ENCODE data around the gene CD58.
"Not testable (repeated sequence)": the region's sequence is repeated elsewhere in the genome, so short reads cannot be mapped to it uniquely, and the experiment has no call there.

The CD58 gene

DNA sequence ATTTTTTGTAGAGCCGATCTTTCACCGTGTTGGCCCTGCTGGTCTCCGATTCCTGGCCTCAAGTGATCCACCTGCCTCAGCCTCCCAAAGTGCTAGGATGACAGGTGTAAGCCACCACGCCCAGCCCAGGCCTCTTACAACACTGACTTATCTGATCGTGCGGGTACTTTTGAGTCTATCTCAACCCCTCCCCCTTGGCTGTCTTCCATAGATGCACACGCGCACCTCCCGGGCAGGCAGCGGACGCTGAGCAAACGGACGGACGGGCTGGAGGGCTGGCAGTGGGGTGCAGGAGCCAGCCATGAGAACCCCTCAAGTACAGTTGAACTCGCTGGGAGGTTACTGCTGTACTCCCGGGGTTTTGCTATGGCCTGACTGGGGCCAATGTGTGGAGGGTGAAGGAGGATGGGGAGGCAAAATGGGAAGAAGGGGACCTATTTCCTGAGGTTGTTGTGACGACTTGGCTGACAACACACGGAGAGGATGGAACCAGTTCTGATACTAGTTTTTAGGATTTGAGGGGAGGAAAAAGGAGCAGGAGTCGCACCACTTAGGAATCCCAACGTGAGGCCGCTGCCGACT is 959 bp downstream of the CD58 start:
- DNase-seq, result peak; percentile 71

DNA sequence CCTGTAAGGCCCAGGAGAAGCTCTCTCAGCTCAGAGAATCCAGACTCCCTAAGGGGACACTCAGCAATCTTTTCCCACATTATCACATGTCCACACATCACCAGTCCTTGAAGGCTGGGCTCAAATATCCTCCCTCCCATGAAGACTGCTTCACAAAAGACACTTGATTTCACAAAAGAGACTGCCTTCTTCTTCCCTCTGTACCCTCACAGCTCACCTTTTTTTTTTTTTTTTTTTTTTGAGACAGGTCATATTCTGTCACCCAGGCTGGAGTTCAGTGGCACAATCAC is 1.5 kb downstream of the CD58 start:
- no peak for DNase-seq

DNA sequence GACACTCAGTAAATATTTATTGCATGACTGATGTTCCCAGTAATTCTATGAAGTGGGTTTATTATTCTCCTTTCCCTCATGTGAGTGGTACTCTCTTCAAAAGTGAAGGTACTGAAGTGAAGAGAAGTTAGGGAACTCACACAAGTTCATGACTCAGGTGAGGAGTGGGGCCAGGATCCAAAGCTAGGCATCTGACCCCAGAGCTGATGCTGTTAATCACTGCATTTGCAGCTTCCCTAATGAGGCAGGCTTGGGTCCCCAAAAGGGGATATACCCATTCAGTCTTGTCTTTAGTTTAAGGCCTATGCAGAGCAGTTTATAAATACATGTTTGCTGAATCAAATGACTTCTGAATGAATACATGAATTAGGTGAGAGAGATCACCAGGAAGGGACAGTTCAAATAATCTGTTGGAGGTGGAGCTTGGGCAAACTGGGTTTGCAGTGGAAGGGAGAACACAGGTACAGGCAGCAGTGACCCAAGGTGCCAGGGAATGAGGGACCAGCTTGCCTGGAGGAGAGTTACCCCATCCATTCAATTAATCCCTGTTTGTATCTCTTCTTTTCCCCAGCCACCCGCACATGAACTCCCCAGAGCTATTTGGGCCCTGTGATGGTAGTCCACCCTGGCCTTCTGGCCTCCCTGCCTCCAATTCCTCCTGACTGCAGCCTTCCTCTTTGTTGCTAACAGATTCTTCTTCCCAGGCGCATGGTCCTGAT is 2.0 kb downstream of the CD58 start:
- DNase-seq, result no peak

DNA sequence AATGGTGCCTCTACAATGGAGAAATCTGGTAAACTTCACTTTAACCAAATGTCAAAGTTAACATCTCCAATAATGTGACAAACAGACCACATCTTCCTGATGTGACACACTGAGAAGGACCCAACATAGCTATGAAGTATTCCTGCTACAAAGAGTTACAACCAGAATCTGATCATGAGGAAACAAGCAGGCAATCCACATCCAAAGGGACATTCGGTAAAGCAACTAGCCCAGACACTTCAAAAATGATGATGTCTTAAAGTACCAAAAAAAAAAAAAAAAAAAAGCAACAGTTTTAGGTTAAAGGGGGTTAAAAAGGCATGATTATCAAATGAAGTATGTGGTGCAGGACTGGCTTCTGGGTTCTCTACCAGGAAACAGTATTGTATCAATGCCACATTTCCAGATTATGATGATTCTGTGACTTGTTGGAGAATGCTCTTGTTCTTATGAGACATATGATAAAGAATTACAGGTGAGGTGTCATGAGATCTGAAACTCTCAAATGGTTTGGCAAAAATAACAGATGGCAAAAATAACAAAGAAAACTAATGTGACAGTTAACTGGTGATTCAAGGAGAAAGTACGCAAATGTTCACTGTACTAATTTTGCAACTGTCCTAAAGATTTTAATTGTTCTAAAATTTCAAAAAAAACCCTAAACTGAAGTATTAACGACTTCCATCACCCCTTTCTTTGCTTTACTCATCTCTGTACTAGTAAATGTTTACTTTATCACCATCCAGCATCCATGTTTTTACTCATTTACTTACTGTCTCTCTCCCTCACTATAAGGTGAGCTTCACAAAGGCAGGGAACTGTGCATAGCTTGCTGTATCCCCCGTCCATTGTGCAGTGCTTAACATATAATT is 2.8 kb downstream of the CD58 start:
- no peak for DNase-seq

- DNase-seq, result no peak
These were observed 5.6 kb downstream of the CD58 start for GRCh38 chr1:116565222-116565621.

- no peak for DNase-seq
These were observed 6.4 kb downstream of the CD58 start for GRCh38 chr1:116564426-116564825.

DNA sequence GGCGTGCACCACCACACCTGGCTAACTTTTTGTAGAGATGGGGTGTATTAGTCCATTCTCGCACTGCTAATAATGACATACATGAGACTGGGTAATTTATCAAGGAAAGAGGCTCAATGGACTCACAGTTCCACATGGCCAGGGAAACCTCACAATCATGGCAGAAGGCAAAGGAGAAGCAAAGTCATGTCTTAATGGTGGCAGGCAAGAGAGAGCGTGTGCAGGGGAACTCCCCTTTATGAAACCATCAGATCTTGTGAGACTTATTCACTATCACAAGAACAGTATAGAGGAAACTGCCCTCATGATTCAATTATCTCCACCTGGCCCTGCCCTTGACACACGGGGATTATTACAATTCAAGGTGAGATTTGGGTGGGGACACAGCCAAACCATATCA is 8.4 kb downstream of the CD58 start:
- not testable (repeated sequence) for DNase-seq

DNA sequence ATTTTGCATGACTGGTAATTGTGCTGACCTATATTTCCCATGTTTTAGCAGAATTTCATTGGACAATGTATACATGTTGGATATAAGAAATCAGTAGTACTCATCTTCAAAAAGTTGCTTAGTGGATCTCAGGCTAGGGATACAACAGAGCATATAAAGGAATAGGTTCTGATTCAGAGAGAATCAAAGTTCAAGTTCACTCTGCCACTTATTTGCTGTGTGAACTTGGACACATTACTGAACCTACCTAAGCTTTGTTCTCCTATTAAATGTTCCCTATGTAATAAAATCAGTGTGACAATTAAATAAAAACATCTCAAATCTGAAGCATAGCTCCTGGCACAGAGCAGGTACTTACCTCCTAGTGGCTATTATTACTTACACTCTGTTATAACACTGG is 9.3 kb downstream of the CD58 start:
- DNase-seq, result no peak

- no peak for DNase-seq
These were observed 9.9 kb downstream of the CD58 start for GRCh38 chr1:116560704-116561490.

DNA sequence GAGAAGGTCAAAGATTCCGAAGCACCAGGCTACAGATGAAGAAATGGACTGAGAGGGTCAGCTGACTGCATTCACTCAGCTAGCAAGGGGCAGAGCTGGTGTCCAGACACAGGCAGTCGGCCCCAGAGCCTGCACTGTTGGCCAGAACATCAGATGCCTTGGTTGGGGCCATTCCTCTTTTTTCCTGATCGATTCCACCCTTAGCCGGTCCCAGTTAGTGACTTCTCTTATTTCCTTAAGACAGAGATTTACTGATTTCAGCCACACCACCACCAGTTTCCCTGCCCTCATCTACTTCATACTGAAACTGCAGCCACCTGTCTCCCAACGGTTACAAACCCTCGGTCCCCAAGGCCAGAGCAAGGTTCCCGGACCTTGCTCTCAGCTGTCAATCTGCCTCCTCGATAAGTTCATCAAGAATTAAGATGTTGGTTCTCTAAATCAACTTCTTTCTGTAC is 11.5 kb downstream of the CD58 start:
- DNase-seq, result no peak

GRCh38 chr1:116558571-116558970 is 12.3 kb downstream of the CD58 start:
- DNase-seq, result no peak

GRCh38 chr1:116558140-116558549 is 12.7 kb downstream of the CD58 start:
- no peak for DNase-seq

GRCh38 chr1:116557323-116557878 is 13.4 kb downstream of the CD58 start:
- no peak for DNase-seq

DNA sequence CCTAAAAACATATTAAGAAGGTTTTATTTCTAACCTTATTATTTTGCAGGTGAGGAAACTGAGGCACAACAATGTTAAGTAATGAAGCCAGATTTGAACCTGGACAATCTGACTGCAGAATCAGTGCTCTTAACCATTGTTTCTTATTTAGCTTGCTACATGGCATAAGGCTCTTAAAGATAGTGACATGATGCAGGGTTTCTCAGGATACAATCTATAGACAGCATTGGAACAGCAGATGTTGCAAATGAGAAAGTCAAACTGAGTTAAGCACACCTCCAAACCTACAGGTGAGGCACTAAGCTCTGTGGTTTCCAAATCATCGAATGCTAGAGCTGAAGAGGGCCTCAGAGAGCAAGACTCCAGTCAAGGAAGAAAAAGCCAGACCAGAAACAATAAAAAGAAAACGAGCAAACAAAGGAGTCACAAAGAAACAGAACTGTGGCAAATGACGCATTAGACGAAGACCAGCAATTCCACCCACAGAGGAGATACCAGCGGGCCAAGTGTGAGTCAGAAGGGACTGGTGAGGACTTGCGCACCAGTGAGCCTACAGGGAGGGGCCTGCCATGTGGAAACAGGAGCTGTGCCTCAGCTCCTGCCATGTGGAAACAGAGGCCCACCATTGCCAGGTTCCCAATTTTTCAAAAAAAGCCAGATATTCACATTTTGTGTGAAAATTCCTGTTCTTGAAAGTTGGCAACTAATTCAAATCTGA is 14.4 kb downstream of the CD58 start:
- peak; percentile 74 for DNase-seq

GRCh38 chr1:116554924-116555323 is 15.9 kb downstream of the CD58 start:
- DNase-seq, result no peak

GRCh38 chr1:116553386-116554115 is 17.3 kb downstream of the CD58 start:
- no peak for DNase-seq

GRCh38 chr1:116546354-116546977 is 24.4 kb downstream of the CD58 start:
- DNase-seq, result no peak

DNA sequence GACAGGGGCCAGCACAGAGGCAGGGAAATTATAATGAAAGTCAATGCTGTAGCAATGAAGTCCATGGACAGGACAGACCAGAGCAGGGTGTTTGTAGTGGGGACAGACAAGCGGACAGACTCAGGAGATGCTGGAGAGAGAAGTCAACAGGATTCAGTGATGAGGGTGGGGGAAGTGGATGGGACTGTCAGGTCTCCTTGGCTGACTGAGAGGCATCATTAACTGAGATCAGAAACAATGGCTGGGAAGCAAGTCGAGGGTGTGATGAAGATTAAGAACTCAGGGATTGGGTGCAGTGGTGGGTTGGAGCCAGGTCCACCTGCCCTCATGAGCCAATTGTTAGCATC is 25.5 kb downstream of the CD58 start:
- DNase-seq, result no peak

- no peak for DNase-seq
These were observed 26.1 kb downstream of the CD58 start for GRCh38 chr1:116544588-116545358.

- peak; percentile 28 for DNase-seq
These were observed 30.7 kb downstream of the CD58 start for GRCh38 chr1:116540088-116540487.

Measured in CD4-positive, alpha-beta T cell treated with Interleukin-21 for 1 hour (primary cell).